Stimulated activated CD4-positive, alpha-beta T cell treated with anti-CD3 and anti-CD28 coated beads, TNF-alpha, amount 100 ng/mL, for 24 hours (primary cell): ENCODE data around the gene FEN1.

Experiments used
- DNase-seq, 3 experiments: peaks; one replicate each; pipeline ENCODE4 v3.0.0-alpha.2; 2020; ENCODE audit warnings: low read depth in 3 of 3

Gene FEN1

GRCh38 chr11:61756452-61757212 is 36.1 kb upstream of the FEN1 start:
- no peak for DNase-seq

- no peak for DNase-seq
These were observed 35.4 kb upstream of the FEN1 start for GRCh38 chr11:61757213-61757862.

GRCh38 chr11:61760946-61761345 is 31.8 kb upstream of the FEN1 start:
- DNase-seq: no peak

GRCh38 chr11:61761440-61762222 is 31.1 kb upstream of the FEN1 start:
- DNase-seq: no peak

- DNase-seq: no peak
These were observed 30.5 kb upstream of the FEN1 start for GRCh38 chr11:61762223-61762615.

GRCh38 chr11:61762798-61763197 is 29.9 kb upstream of the FEN1 start:
- DNase-seq: no peak

- DNase-seq: no peak
These were observed 28.6 kb upstream of the FEN1 start for GRCh38 chr11:61763930-61764605.

GRCh38 chr11:61764606-61765260 is 28.0 kb upstream of the FEN1 start:
- no peak for DNase-seq

GRCh38 chr11:61765550-61766253 is 27.0 kb upstream of the FEN1 start:
- DNase-seq: no peak

GRCh38 chr11:61766353-61766841 is 26.3 kb upstream of the FEN1 start:
- DNase-seq: no peak

- no peak for DNase-seq
These were observed 24.2 kb upstream of the FEN1 start for GRCh38 chr11:61768376-61769076.

GRCh38 chr11:61769169-61769920 is 23.4 kb upstream of the FEN1 start:
- no peak for DNase-seq

GRCh38 chr11:61769946-61770683 is 22.6 kb upstream of the FEN1 start:
- no peak for DNase-seq

GRCh38 chr11:61771195-61771894 is 21.4 kb upstream of the FEN1 start:
- DNase-seq: no peak

- no peak for DNase-seq
These were observed 20.7 kb upstream of the FEN1 start for GRCh38 chr11:61771985-61772455.

GRCh38 chr11:61773356-61773755 is 19.4 kb upstream of the FEN1 start:
- DNase-seq: no peak

- DNase-seq: no peak
These were observed 18.9 kb upstream of the FEN1 start for GRCh38 chr11:61773809-61774208.

GRCh38 chr11:61774411-61774810 is 18.3 kb upstream of the FEN1 start:
- DNase-seq: no peak
